Large intestine (tissue), 3 donors: ENCODE data around the gene CACHD1. TPM values are rescaled to one million over a fixed set of nuclear protein-coding genes. Genes with fewer than 3 reads are reported as not detected.

Experiments
- DNase-seq, 2 donors: peaks; one replicate each; pipeline versions ENCODE4 v3.0.0 to v3.0.0-alpha.2; 2013
- H3K27ac ChIP-seq: one replicate; pipeline ENCODE4 v1.5.1; 2013; ENCODE audit warnings: low read length
- H3K27me3 ChIP-seq: 2 replicates; pipeline ENCODE4 v1.6.1; 2013; ENCODE audit warnings: low read length; ENCODE audit not compliant: control insufficient read depth, insufficient read depth
- H3K36me3 ChIP-seq: 2 replicates; pipeline ENCODE4 v1.6.1; 2013; ENCODE audit warnings: low read length; ENCODE audit not compliant: control insufficient read depth, insufficient read depth
- H3K4me1 ChIP-seq: one replicate; pipeline ENCODE4 v1.6.1; 2013; ENCODE audit warnings: low read length; ENCODE audit not compliant: control insufficient read depth, insufficient read depth
- H3K4me3 ChIP-seq: one replicate; pipeline ENCODE4 v1.5.1; 2013; ENCODE audit warnings: low read length
- H3K9me3 ChIP-seq: one replicate; pipeline ENCODE4 v1.6.1; 2013; ENCODE audit warnings: mild to moderate bottlenecking, low read depth, low read length, moderate library complexity; ENCODE audit not compliant: control insufficient read depth
- WGBS: methylation state at CpG from one replicate; pipeline ENCODE4 v1.1.5; 2013; ENCODE audit warnings: low lambda C conversion rate; ENCODE audit not compliant: insufficient coverage; 5-methylcytosine and 5-hydroxymethylcytosine counted together
- polyA plus RNA-seq: library from polyadenylated mRNA; unstranded; fragments of 120-200 nt; gene quantifications from one replicate; pipeline ENCODE4 v1.2.1, GENCODE V29; 2013

The CACHD1 gene
- polyA plus RNA-seq, 1 donor = 9.6 TPM

GRCh38 chr1:64546013-64546412 lies 76.1 kb downstream of the CACHD1 start:
- no peaks in the 10 kb centered on the region for H3K27me3 ChIP-seq
- no peaks in the 10 kb centered on the region for H3K9me3 ChIP-seq
- no peaks in the 10 kb centered on the region for H3K36me3 ChIP-seq
- no peak overlapping the region for H3K4me3 ChIP-seq
- WGBS = 63% methylated on average over 2 of the region's 2 CpGs
- H3K27ac ChIP-seq = no peak overlapping the region
- no peaks in the 10 kb centered on the region for H3K4me1 ChIP-seq
- no peak for DNase-seq

DNA sequence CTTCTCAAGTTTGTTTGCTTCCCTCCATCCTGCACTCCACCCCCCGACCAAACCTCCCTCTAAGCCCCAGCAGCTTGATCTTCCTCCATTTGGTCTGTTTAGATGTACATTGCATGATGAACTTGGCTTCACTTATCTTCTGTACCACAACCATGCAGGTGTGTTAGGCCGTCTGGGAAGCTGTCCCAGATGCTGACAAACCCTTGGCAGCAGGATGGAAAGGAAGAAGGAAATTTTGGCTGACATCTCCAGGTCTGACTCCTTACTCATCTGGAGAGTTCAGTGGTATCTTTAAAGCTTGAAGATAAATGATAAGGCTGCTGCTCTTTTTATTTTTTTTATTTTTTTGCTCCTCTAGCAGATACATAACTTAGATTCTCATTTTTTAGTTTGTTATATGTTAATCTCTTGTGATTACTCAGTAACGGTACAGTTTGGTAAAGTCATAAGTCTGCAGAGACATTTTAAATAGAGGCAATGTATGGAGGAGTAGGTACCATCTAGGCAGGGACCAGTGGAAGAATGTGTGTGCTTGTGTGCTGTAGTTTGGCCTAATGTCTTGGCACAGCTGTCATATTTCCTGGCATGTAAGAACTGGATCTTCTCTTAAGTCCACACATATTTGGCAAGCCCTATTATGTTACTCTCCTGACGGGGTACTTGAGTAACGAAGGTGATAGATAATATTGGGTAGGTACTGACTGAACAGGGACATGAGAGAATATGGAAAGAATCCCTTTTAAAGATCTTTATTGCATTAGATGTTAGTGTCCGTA lies 79.7 kb downstream of the CACHD1 start:
- no peak for DNase-seq
- no peak overlapping the region for H3K4me3 ChIP-seq
- WGBS = 63% methylated on average over 3 of the region's 6 CpGs
- H3K27me3 ChIP-seq = no peaks in the 10 kb centered on the region
- H3K27ac ChIP-seq = no peak overlapping the region
- no peaks in the 10 kb centered on the region for H3K4me1 ChIP-seq
- H3K9me3 ChIP-seq = no peaks in the 10 kb centered on the region
- no peaks in the 10 kb centered on the region for H3K36me3 ChIP-seq

DNA sequence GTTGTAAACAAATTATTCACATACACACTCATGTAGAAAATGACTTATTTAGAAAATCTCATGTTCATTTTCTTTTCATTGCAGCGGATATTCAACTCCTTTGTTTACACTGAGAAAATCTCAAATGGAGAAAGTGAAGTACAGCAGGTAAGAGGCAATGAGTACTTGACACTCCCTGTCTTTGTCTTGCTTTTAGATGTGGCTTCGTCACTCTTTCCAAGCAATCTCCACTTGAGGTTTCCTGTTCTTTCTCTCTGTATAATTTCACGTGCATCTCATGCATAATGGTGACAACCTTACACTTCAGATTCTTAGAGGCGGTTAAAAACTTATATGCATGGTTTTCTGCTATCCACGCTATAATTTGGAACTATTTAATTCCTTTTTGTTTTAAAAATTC lies 80.6 kb downstream of the CACHD1 start:
- no peak for DNase-seq
- WGBS = 83% methylated on average over 3 of the region's 5 CpGs
- H3K27ac ChIP-seq = no peak overlapping the region

DNA sequence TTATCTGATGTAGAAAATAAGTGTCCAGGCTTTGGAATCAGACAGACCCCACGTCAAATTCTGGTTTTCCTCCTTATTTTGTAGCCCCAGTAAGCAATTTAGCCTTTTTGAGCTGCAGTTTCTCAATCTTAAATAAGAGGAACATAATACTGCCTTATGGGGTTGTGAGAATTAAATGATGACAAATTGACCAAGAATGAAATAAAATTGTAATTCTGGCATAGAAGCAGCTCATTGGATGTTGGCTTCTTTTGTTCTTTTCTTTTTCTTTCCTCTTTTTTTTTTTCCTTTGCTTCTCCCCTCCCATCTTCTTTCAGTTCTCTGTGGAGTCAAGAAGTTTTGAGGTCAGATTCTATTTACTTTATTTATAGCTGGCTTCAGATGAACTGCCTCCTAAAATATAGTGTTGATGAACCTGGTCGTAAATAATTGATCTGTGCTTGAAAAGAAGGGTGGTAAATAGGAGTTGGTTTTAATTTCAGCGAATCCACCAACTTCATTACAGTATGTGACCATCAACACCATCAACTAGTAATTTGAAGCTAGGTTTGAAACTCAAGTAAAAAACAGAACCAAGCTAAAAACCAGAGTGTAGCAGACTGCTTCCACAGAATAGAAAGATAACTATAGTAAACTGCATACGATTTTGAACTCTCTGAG lies 81.1 kb downstream of the CACHD1 start:
- no peaks in the 10 kb centered on the region for H3K27me3 ChIP-seq
- H3K36me3 ChIP-seq = no peaks in the 10 kb centered on the region
- WGBS = 0% methylated on average over 1 of the region's 4 CpGs
- DNase-seq = no peak
- no peaks in the 10 kb centered on the region for H3K9me3 ChIP-seq
- no peaks in the 10 kb centered on the region for H3K4me1 ChIP-seq
- H3K27ac ChIP-seq = no peak overlapping the region
- no peak overlapping the region for H3K4me3 ChIP-seq

More for the DNA sequence above, 80.6 kb downstream of the CACHD1 start:
- Histone ChIP-seq H3K4me3 (no peak overlapping the region), H3K9me3 (no peaks in the 10 kb centered on the region), H3K4me1 (no peaks in the 10 kb centered on the region), H3K27me3 (no peaks in the 10 kb centered on the region), H3K36me3 (no peaks in the 10 kb centered on the region)

- no peak for DNase-seq
- Histone ChIP-seq H3K9me3 (no peaks in the 10 kb centered on the region), H3K4me1 (no peaks in the 10 kb centered on the region), H3K27me3 (no peaks in the 10 kb centered on the region), H3K36me3 (peaks cover 2% of the 10 kb centered on the region), H3K27ac (no peak overlapping the region), H3K4me3 (no peak overlapping the region)
- 80% methylated on average over 2 of the region's 4 CpGs for WGBS
These were observed 83.4 kb downstream of the CACHD1 start for GRCh38 chr1:64553285-64553684.

GRCh38 chr1:64555947-64556346 lies 86.0 kb downstream of the CACHD1 start:
- Histone ChIP-seq H3K27ac (no peak overlapping the region), H3K36me3 (peaks cover 10% of the 10 kb centered on the region), H3K27me3 (no peaks in the 10 kb centered on the region), H3K4me3 (no peak overlapping the region), H3K4me1 (no peaks in the 10 kb centered on the region), H3K9me3 (no peaks in the 10 kb centered on the region)
- peak; percentile 21 to 47 for DNase-seq
- 83% methylated on average over 1 of the region's 1 CpG for WGBS

- H3K27ac ChIP-seq = no peak overlapping the region
- H3K4me1 ChIP-seq = no peaks in the 10 kb centered on the region
- 90% methylated on average over 2 of the region's 2 CpGs for WGBS
- H3K36me3 ChIP-seq = peaks cover 10% of the 10 kb centered on the region
- H3K27me3 ChIP-seq = no peaks in the 10 kb centered on the region
- H3K9me3 ChIP-seq = no peaks in the 10 kb centered on the region
- DNase-seq = no peak
- H3K4me3 ChIP-seq = no peak overlapping the region
These were observed 92.1 kb downstream of the CACHD1 start for GRCh38 chr1:64561993-64562392.

- Histone ChIP-seq H3K36me3 (peaks cover 2% of the 10 kb centered on the region), H3K27ac (no peak overlapping the region)
- 27% methylated on average over 3 of the region's 5 CpGs for WGBS
These were observed 94.1 kb downstream of the CACHD1 start for GRCh38 chr1:64563958-64564565.

DNA sequence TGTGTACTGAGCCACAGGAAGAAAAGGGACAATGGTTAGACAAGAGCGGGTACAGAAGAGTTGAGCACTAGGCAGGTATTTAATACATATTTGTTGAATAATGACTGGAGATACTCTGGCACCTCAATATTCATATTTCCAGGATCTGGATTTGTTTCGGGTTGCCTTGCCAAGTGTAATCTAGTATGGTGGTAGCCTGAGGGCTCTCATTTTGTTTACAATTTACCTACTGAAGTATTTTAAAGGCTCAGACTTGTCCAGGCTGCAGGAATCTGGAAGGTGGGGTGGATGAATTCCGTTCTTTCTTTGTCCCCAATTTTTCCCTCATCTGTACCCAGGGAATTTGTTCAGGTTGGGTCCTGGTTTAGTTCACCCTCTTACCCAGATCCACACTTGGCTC lies 95.0 kb downstream of the CACHD1 start:
- DNase-seq = no peak
- WGBS = 100% methylated on average over 1 of the region's 3 CpGs
- Histone ChIP-seq H3K9me3 (no peaks in the 10 kb centered on the region), H3K36me3 (no peaks in the 10 kb centered on the region), H3K27me3 (no peaks in the 10 kb centered on the region), H3K4me3 (no peak overlapping the region), H3K27ac (no peak overlapping the region), H3K4me1 (no peaks in the 10 kb centered on the region)

More at GRCh38 chr1:64563958-64564565, 94.1 kb downstream of the CACHD1 start:
- DNase-seq = no peak
- Histone ChIP-seq H3K27me3 (no peaks in the 10 kb centered on the region), H3K4me3 (no peak overlapping the region), H3K9me3 (no peaks in the 10 kb centered on the region), H3K4me1 (no peaks in the 10 kb centered on the region)

GRCh38 chr1:64567426-64568170 lies 97.7 kb downstream of the CACHD1 start:
- no peak for DNase-seq
- no peaks in the 10 kb centered on the region for H3K36me3 ChIP-seq
- H3K27ac ChIP-seq = no peak overlapping the region
- 90% methylated on average over 3 of the region's 7 CpGs for WGBS
- no peak overlapping the region for H3K4me3 ChIP-seq
- no peaks in the 10 kb centered on the region for H3K27me3 ChIP-seq
- H3K4me1 ChIP-seq = peaks cover 5% of the 10 kb centered on the region
- no peaks in the 10 kb centered on the region for H3K9me3 ChIP-seq
